WTC11 (cell line): Measurements from ENCODE around the gene DGCR2.

Source experiments
- CREB1 ChIP-seq: sonication (generic); formaldehyde crosslinking; IDR thresholded peaks from 2 replicates; pipeline ENCODE4 v1.8.0; 2023; ENCODE audit warnings: mild to moderate bottlenecking, missing genetic modification reagents
- FOXJ3 ChIP-seq: sonication (generic); formaldehyde crosslinking; IDR thresholded peaks from 2 replicates; pipeline ENCODE4 v1.9.0; 2021; ENCODE audit warnings: missing genetic modification reagents, mild to moderate bottlenecking, borderline replicate concordance
- ZNF317 ChIP-seq: sonication (generic); formaldehyde crosslinking; IDR thresholded peaks from 2 replicates; pipeline ENCODE4 v1.8.1; 2023; ENCODE audit warnings: low read depth, mild to moderate bottlenecking, moderate library complexity, missing genetic modification reagents, borderline replicate concordance
- TF ChIP-seq, protein P1 (sequence below): fragments of 200-600 bp; IDR thresholded peaks from 2 replicates; pipeline ENCODE4 v1.8.0; 2022; ENCODE audit warnings: antibody characterized with exemption
- TF ChIP-seq, protein P2 (sequence below): sonication (generic); formaldehyde crosslinking; IDR thresholded peaks from 2 replicates; pipeline ENCODE4 v1.8.1; 2023; ENCODE audit warnings: mild to moderate bottlenecking, missing genetic modification reagents, moderate library complexity

DNA sequence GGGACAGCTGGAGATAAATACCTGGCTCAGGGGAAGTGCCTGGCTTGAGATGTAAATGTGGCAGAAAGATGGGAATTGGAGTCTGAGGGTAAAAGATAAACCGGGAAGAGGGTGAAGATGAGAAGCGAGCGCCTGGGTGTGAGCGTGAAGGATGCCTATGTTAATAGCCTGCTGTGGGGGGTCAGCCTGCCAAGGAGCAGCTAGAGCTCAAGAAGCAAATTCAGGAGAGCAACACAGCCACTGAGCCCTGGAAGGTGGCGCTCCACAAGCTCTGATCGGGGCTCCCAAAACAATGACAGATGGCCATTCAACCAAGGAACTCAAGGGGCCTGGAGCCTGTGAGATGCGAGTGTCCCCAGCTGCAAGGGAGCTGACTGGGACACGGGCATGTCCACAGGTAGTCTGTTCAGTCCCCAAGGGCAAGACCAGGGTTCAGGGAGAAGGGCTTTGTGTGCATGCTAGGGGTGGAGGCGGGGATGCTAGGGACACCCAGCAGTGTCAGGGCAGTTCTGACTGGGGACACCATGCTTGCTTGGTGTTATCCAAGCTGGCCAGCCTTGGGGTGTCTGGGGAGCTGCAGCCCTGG, 25.1 kb upstream of the DGCR2 start:
- TF ChIP-seq ZNF317 = no peak
- TF ChIP-seq CREB1 (CRISPR knock-in tag) = no peak
- no peak for TF ChIP-seq FOXJ3 (CRISPR knock-in tag)
- TF ChIP-seq, protein P1, sequence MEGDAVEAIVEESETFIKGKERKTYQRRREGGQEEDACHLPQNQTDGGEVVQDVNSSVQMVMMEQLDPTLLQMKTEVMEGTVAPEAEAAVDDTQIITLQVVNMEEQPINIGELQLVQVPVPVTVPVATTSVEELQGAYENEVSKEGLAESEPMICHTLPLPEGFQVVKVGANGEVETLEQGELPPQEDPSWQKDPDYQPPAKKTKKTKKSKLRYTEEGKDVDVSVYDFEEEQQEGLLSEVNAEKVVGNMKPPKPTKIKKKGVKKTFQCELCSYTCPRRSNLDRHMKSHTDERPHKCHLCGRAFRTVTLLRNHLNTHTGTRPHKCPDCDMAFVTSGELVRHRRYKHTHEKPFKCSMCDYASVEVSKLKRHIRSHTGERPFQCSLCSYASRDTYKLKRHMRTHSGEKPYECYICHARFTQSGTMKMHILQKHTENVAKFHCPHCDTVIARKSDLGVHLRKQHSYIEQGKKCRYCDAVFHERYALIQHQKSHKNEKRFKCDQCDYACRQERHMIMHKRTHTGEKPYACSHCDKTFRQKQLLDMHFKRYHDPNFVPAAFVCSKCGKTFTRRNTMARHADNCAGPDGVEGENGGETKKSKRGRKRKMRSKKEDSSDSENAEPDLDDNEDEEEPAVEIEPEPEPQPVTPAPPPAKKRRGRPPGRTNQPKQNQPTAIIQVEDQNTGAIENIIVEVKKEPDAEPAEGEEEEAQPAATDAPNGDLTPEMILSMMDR = no peak
- TF ChIP-seq, protein P2, sequence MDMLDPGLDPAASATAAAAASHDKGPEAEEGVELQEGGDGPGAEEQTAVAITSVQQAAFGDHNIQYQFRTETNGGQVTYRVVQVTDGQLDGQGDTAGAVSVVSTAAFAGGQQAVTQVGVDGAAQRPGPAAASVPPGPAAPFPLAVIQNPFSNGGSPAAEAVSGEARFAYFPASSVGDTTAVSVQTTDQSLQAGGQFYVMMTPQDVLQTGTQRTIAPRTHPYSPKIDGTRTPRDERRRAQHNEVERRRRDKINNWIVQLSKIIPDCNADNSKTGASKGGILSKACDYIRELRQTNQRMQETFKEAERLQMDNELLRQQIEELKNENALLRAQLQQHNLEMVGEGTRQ (CRISPR knock-in tag) = no peak
